Measurements from ENCODE around the gene CKB. TPM values are rescaled to one million over a fixed set of nuclear protein-coding genes. Genes with fewer than 3 reads are reported as not detected.

The CKB gene
- polyA plus RNA-seq, 2 of the 4 experiments (the other 2 are of a cell fraction) = 52.3 to 79.8 TPM

GRCh38 chr14:103499709-103500108 is 22.9 kb downstream of the CKB start (continued):
- no peak for TF ChIP-seq CHD2 (IDR thresholded peaks at IDR 0.05; ENCODE audit: low read length, partially characterized antibody)

- ChIA-PET POLR2A (no interaction called here), CTCF (interaction anchor here (1.0 to 10.5 kb wide), 2 partner anchors 11 to 24 kb away, joined by 3 to 97 read pairs; partner anchors contain the start of gene CKB)
- Histone ChIP-seq H3K9me3 (no peaks in the 10 kb centered on the region), H3K4me1 (0 out of 3 replicates have a peak, but pooled peaks cover 2% of the 10 kb centered on the region), H3K4me3 (no peak overlapping the region), H3K27ac (no peak overlapping the region), H3K4me2 (no peak overlapping the region)
- DNase-seq (ENCODE audit: low read depth in 1 of 2, low spot score in 1 of 2) = no peak
- ATAC-seq = no peak
- TF ChIP-seq USF2 (IDR thresholded peaks at IDR 0.05) (no peak), CHD2 (IDR thresholded peaks at IDR 0.05; ENCODE audit: low read length, partially characterized antibody) (no peak), ZNF302 (CRISPR knock-in tag; IDR thresholded peaks at IDR 0.05) (no peak), FOXS1 (CRISPR knock-in tag; IDR thresholded peaks at IDR 0.05) (no peak), MYC (IDR thresholded peaks at IDR 0.05; ENCODE audit: borderline replicate concordance, low read length) (no peak), CBX2 (IDR thresholded peaks at IDR 0.05; ENCODE audit: borderline replicate concordance, low read depth) (no peak), SMC3 (IDR thresholded peaks at IDR 0.05) (no peak), TFCP2L1 (CRISPR knock-in tag; IDR thresholded peaks at IDR 0.05) (no peak), JUNB (IDR thresholded peaks at IDR 0.05) (no peak), RAD21 (conservative IDR thresholded peaks at IDR 0.05 in 1 of 2, IDR thresholded peaks at IDR 0.05 in 1 of 2) (no peak), BHLHE40 (IDR thresholded peaks at IDR 0.05; ENCODE audit: low read depth, low read length) (no peak), PHF8 (IDR thresholded peaks at IDR 0.05; ENCODE audit: borderline replicate concordance, low read depth) (no peak), KDM5A (IDR thresholded peaks at IDR 0.05) (no peak), ELK1 (IDR thresholded peaks at IDR 0.05; ENCODE audit: low read depth, low read length) (no peak), CTCF (IDR thresholded peaks at IDR 0.05) (no peak), SREBF2 (IDR thresholded peaks at IDR 0.05) (no peak), RCOR1 (IDR thresholded peaks at IDR 0.05; ENCODE audit: low read depth, low read length) (no peak), NR3C1 (IDR thresholded peaks at IDR 0.05) (no peak), CHD4 (IDR thresholded peaks at IDR 0.05; ENCODE audit: borderline replicate concordance) (no peak)
- WGBS (ENCODE audit: missing lambda C conversion rate) = 37% methylated on average over 1 of the region's 1 CpG
- no peak for FAIRE-seq
Observed at GRCh38 chr14:103496776-103497175, 25.9 kb downstream of the CKB start.

- Histone ChIP-seq H3K9me3 (no peaks in the 10 kb centered on the region), H3K4me3 (no peak overlapping the region), H3K4me2 (no peak overlapping the region), H3K4me1 (0 out of 3 replicates have a peak, but pooled peaks cover 2% of the 10 kb centered on the region), H3K27ac (no peak overlapping the region)
- ATAC-seq = peak; percentile 23 to 37; a peak in 2 of 6 replicates
- CTCF ChIA-PET = interaction anchor here (1.0 to 2.1 kb wide), 2 partner anchors 13 to 23 kb away, joined by 3 to 7 read pairs; no protein-coding TSS in a partner anchor
- POLR2A ChIA-PET = no interaction called here
- no peak for FAIRE-seq
- no peak for DNase-seq (ENCODE audit: low read depth in 1 of 2, low spot score in 1 of 2)
- 43% methylated on average over 2 of the region's 2 CpGs for WGBS (ENCODE audit: missing lambda C conversion rate)
- no peak for TF ChIP-seq SREBF2 (IDR thresholded peaks at IDR 0.05)
- no peak for TF ChIP-seq MAFK (IDR thresholded peaks at IDR 0.05; ENCODE audit: partially characterized antibody)
- no peak for TF ChIP-seq ZSCAN20 (CRISPR knock-in tag; IDR thresholded peaks at IDR 0.05)
- TF ChIP-seq USF2 (IDR thresholded peaks at IDR 0.05) = no peak
- TF ChIP-seq MAX (IDR thresholded peaks at IDR 0.05) = no peak
- TF ChIP-seq ZFP36 (IDR thresholded peaks at IDR 0.05; ENCODE audit: borderline replicate concordance, partially characterized antibody) = no peak
- TF ChIP-seq JUNB (IDR thresholded peaks at IDR 0.05) = no peak
- no peak for TF ChIP-seq HOXA7 (CRISPR knock-in tag; IDR thresholded peaks at IDR 0.05)
- no peak for TF ChIP-seq EP300 (IDR thresholded peaks at IDR 0.05)
- no peak for TF ChIP-seq EHF (CRISPR knock-in tag; IDR thresholded peaks at IDR 0.05)
- no peak for TF ChIP-seq ZNF302 (CRISPR knock-in tag; IDR thresholded peaks at IDR 0.05)
- TF ChIP-seq HES2 (IDR thresholded peaks at IDR 0.05) = no peak
- TF ChIP-seq SMC3 (IDR thresholded peaks at IDR 0.05) = no peak
- no peak for TF ChIP-seq BHLHE40 (IDR thresholded peaks at IDR 0.05; ENCODE audit: low read depth, low read length)
- no peak for TF ChIP-seq MAZ (IDR thresholded peaks at IDR 0.05; ENCODE audit: borderline replicate concordance, low read depth, low read length)
- no peak for TF ChIP-seq FOSL2 (IDR thresholded peaks at IDR 0.05)
- no peak for TF ChIP-seq FOSL2 (CRISPR knock-in tag; IDR thresholded peaks at IDR 0.05)
- TF ChIP-seq CEBPB (IDR thresholded peaks at IDR 0.05) = no peak
- TF ChIP-seq HOXB5 (CRISPR knock-in tag; IDR thresholded peaks at IDR 0.05) = no peak
Observed at GRCh38 chr14:103495854-103496253, 26.8 kb downstream of the CKB start.

Measured in A549 (cell line).